Panc1 (cell line): ENCODE measurements around the gene NUMB.

Experiments used
- CTCF ChIP-seq: fragments of 450-650 bp; IDR thresholded peaks from 2 replicates; pipeline ENCODE4 v1.5.1; 2017; ENCODE audit warnings: mild to moderate bottlenecking
- POLR2AphosphoS5 ChIP-seq: IDR thresholded peaks from 2 replicates; pipeline ENCODE4 v1.6.1; 2012; ENCODE audit warnings: mild to moderate bottlenecking, low read depth, low read length, moderate library complexity
- SIN3A ChIP-seq: IDR thresholded peaks from 2 replicates; pipeline ENCODE4 v1.6.1; 2012; ENCODE audit warnings: low read depth, mild to moderate bottlenecking, low read length, moderate library complexity, borderline replicate concordance; ENCODE audit not compliant: insufficient read depth
- TF ChIP-seq, protein P1 (sequence below), 2 experiments: IDR thresholded peaks; 2 replicates each; pipeline ENCODE4 v1.6.1; 2011 to 2012; ENCODE audit warnings: low read depth in 2 of 2, control low read depth in 1 of 2, low read length in 1 of 2, mild to moderate bottlenecking in 1 of 2, moderate library complexity in 1 of 2; ENCODE audit not compliant: insufficient read depth in 1 of 2

DNA sequence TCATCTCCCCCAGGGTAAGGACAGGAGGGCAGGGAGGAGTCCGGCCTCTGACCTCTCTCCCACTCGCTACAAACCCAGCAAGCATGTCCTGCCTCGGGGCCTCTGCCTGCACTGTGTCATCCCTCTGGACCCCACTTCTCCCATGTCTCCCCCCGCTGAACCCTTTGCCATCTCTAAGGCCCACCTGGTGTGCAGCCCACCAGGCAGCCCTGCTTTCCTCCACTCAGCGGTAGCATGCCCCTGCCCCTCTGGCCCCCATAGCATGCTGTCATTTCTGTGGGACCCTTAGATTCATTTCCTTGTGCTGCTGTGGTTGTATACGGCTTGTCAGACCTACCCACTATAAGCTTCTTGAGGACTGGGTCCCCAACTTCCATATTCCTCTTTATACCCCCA, 203.3 kb downstream of the NUMB start:
- TF ChIP-seq POLR2AphosphoS5 (no peak), CTCF (no peak), SIN3A (no peak)
- TF ChIP-seq, protein P1, sequence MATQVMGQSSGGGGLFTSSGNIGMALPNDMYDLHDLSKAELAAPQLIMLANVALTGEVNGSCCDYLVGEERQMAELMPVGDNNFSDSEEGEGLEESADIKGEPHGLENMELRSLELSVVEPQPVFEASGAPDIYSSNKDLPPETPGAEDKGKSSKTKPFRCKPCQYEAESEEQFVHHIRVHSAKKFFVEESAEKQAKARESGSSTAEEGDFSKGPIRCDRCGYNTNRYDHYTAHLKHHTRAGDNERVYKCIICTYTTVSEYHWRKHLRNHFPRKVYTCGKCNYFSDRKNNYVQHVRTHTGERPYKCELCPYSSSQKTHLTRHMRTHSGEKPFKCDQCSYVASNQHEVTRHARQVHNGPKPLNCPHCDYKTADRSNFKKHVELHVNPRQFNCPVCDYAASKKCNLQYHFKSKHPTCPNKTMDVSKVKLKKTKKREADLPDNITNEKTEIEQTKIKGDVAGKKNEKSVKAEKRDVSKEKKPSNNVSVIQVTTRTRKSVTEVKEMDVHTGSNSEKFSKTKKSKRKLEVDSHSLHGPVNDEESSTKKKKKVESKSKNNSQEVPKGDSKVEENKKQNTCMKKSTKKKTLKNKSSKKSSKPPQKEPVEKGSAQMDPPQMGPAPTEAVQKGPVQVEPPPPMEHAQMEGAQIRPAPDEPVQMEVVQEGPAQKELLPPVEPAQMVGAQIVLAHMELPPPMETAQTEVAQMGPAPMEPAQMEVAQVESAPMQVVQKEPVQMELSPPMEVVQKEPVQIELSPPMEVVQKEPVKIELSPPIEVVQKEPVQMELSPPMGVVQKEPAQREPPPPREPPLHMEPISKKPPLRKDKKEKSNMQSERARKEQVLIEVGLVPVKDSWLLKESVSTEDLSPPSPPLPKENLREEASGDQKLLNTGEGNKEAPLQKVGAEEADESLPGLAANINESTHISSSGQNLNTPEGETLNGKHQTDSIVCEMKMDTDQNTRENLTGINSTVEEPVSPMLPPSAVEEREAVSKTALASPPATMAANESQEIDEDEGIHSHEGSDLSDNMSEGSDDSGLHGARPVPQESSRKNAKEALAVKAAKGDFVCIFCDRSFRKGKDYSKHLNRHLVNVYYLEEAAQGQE (IDR thresholded peaks at IDR 0.05; ENCODE audit: insufficient read depth in 1 of 2, low read depth in 2 of 2, low read length in 1 of 2), result no peak
